ENCODE measurements around the gene APOC1.

- TF ChIP-seq POLR2AphosphoS5 (IDR thresholded peaks at IDR 0.05; ENCODE audit: borderline replicate concordance, low read depth, low read length) (no peak), FOXP2 (optimal IDR thresholded peaks at IDR 0.05; ENCODE audit: control extremely low read depth, extremely low read length, insufficient read depth) (no peak), EZH2 (IDR thresholded peaks at IDR 0.05) (no peak)
Measured at GRCh38 chr19:44878120-44878865, 36.1 kb upstream of the APOC1 start.
